CD4-positive, alpha-beta T cell (primary cell): ENCODE measurements around the gene DAZL. TPM values are rescaled to one million over a fixed set of nuclear protein-coding genes. Genes with fewer than 3 reads are reported as not detected.

Experiments used
- ATAC-seq: fragments of 200-7000 bp; cut with Tn5 transposase; one replicate; pipeline ENCODE4 v1.10.0; 2022; ENCODE audit warnings: mild to moderate bottlenecking; ENCODE audit not compliant: poor library complexity
- CTCF ChIA-PET: fragments of 350-600 bp; sonication (Branson Sonifier 250); formaldehyde crosslinking; loops from one replicate; lab custom pipeline; 2021; ENCODE audit warnings: antibody characterized with exemption, inconsistent platforms; lab: Charles Lee
- POLR2A ChIA-PET: fragments of 350-600 bp; sonication (Branson Sonifier 250); formaldehyde crosslinking; loops from one replicate; lab custom pipeline; 2021; ENCODE audit warnings: antibody characterized with exemption, inconsistent platforms; lab: Charles Lee
- DNase-seq, 14 experiments: peaks; one replicate each; pipeline ENCODE4 v3.0.0-alpha.2; 2013 to 2020; ENCODE audit warnings: mixed read lengths in 2 of 14
- H3K27ac ChIP-seq, 2 donors: one replicate each; pipeline versions ENCODE4 v1.5.1 to v1.7.0; 2013; ENCODE audit warnings: low read length in 2 of 2, low read depth in 1 of 2, mild to moderate bottlenecking in 1 of 2
- H3K27me3 ChIP-seq, 2 experiments: 1 replicate in 1 of 2; 2 replicates in 1 of 2; pipeline versions ENCODE4 v1.6.1 to v1.7.0; 2013; ENCODE audit warnings: low read length in 2 of 2, control low read depth in 1 of 2, mild to moderate bottlenecking in 1 of 2, moderate library complexity in 1 of 2; ENCODE audit not compliant: insufficient read depth in 2 of 2, control insufficient read depth in 1 of 2
- H3K36me3 ChIP-seq: one replicate; pipeline ENCODE4 v1.6.1; 2013; ENCODE audit warnings: low read length, control low read depth; ENCODE audit not compliant: insufficient read depth
- H3K4me1 ChIP-seq: one replicate; pipeline ENCODE4 v1.6.1; 2013; ENCODE audit warnings: low read length, control low read depth; ENCODE audit not compliant: insufficient read depth
- H3K4me3 ChIP-seq: one replicate; pipeline ENCODE4 v1.5.1; 2013; ENCODE audit warnings: mild to moderate bottlenecking, low read length, moderate library complexity
- H3K9me3 ChIP-seq, 2 experiments: 1 replicate in 1 of 2; 2 replicates in 1 of 2; pipeline versions ENCODE4 v1.6.1 to v1.7.0; 2013; ENCODE audit warnings: low read length in 2 of 2, mild to moderate bottlenecking in 2 of 2, control low read depth in 1 of 2, moderate library complexity in 1 of 2; ENCODE audit not compliant: control insufficient read depth in 1 of 2, insufficient read depth in 1 of 2
- H3K27ac Mint-ChIP-seq: one replicate; pipeline ENCODE4 v1.8.0; 2020; ENCODE audit warnings: mixed read lengths
- H3K27me3 Mint-ChIP-seq: one replicate; pipeline ENCODE4 v1.8.0; 2021; ENCODE audit warnings: mixed read lengths
- H3K36me3 Mint-ChIP-seq: one replicate; pipeline ENCODE4 v1.8.0; 2021; ENCODE audit warnings: low read depth, mixed read lengths
- H3K4me1 Mint-ChIP-seq: one replicate; pipeline ENCODE4 v1.8.0; 2021; ENCODE audit warnings: low read depth, mixed read lengths
- H3K4me3 Mint-ChIP-seq: one replicate; pipeline ENCODE4 v1.8.0; 2020; ENCODE audit warnings: mild to moderate bottlenecking, mixed read lengths
- H3K9me3 Mint-ChIP-seq: one replicate; pipeline ENCODE4 v1.8.0; 2020; ENCODE audit warnings: mixed read lengths
- intact Hi-C, 2 experiments: fragments of 100-400 bp; cut with DNase I in 1 of 2; cut with micrococcal nuclease in 1 of 2; formaldehyde crosslinking; loops; one replicate each; pipeline versions ENCODE4 v1.15.1 to v1.9.0; 2023 to 2025; cut with DNase I, micrococcal nuclease
- total RNA-seq, 174 experiments: library from RNA in 2 of 174; stranded (reverse) in 2 of 174; gene quantifications; one replicate each; pipeline ENCODE4 v1.2.3 and lab custom pipeline; 2021 to 2026
- TF ChIP-seq, protein P1 (sequence below): fragments of 200-600 bp; IDR thresholded peaks from one replicate; pipeline ENCODE4 v1.8.0; 2022; ENCODE audit warnings: antibody characterized with exemption, mild to moderate bottlenecking

Gene DAZL
- total RNA-seq, 2 experiments from 2014 or later, result not detected

DNA sequence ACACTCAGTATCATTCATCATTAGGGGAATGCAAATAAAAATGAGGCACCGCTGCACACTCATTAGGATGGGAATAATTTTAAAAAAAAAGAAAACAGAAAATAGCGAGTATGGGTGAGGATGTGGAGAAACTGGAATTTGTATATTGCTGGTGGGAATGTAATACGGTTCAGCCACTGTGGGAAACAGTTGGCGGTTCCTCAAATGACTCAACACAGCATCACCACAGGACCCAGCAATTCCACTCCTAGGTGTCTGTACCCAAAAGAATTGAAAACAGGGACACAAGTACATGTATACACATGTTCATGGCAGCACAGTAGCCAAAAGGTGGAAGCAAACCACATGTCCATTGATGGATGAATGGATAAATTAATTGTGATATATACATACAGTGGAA is 56.5 kb downstream of the DAZL start:
- no peak overlapping the region for H3K27ac ChIP-seq
- no peaks in the 10 kb centered on the region for H3K27me3 ChIP-seq
- Mint-ChIP-seq H3K27me3 (peaks cover 4% of the 10 kb centered on the region), H3K4me3 (no peak overlapping the region), H3K9me3 (no peaks in the 10 kb centered on the region), H3K27ac (no peak overlapping the region), H3K4me1 (no peaks in the 10 kb centered on the region), H3K36me3 (no peaks in the 10 kb centered on the region)
- POLR2A ChIA-PET, result no interaction called here
- DNase-seq (no peak), ATAC-seq (no peak)
- CTCF ChIA-PET, result no interaction called here
- H3K4me3 ChIP-seq, result no peak overlapping the region
- peaks cover 5% of the 10 kb centered on the region for H3K4me1 ChIP-seq
- H3K9me3 ChIP-seq, result no peaks in the 10 kb centered on the region
- no peaks in the 10 kb centered on the region for H3K36me3 ChIP-seq
- TF ChIP-seq, protein P1, sequence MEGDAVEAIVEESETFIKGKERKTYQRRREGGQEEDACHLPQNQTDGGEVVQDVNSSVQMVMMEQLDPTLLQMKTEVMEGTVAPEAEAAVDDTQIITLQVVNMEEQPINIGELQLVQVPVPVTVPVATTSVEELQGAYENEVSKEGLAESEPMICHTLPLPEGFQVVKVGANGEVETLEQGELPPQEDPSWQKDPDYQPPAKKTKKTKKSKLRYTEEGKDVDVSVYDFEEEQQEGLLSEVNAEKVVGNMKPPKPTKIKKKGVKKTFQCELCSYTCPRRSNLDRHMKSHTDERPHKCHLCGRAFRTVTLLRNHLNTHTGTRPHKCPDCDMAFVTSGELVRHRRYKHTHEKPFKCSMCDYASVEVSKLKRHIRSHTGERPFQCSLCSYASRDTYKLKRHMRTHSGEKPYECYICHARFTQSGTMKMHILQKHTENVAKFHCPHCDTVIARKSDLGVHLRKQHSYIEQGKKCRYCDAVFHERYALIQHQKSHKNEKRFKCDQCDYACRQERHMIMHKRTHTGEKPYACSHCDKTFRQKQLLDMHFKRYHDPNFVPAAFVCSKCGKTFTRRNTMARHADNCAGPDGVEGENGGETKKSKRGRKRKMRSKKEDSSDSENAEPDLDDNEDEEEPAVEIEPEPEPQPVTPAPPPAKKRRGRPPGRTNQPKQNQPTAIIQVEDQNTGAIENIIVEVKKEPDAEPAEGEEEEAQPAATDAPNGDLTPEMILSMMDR, result no peak
- intact Hi-C loops, result loop anchor here in 1 of 2 experiments (5.0 to 10.0 kb wide), 3 partner anchors 216 to 1344 kb away; partner anchors contain the start of gene CAPN7

DNA sequence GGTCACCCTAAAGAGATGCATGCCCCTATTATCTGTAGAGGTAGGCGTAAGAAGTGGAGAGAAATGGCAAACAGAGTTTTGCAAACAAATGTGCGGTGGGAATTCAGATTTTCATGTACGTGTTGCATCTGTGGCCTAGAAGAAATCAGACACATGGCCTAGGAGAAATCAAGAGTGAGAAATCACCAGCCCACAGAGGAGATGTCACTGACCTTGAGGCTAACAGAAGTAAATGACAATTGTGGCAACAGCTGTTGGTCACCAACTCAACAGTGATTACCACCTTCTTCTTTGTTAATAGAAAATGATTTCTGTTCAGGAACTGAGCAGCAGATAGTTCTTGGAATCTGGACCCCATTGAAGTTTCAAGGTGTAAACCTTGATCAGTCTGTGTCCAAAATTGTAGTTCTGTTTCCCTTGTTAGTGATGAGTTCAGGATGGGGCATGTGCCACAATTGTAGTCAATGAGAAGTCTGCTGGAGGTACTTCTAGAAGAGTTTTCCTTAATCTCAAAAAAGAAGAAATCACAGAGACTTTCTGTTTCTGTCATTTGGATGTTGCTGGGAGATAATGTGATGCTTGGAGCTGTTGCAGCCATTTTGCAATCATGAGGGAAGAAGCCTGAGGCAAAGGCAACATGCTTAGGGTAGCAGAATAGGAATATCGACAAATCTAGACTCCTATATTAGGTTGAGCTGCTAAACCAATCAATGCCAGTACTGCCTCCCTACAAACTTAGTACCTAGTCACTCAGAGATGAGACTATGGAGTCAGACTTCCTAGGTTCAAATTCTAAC is 57.5 kb downstream of the DAZL start:
- no peak for ATAC-seq
- TF ChIP-seq, protein P1, result no peak
- no peaks in the 10 kb centered on the region for H3K27me3 ChIP-seq
- Mint-ChIP-seq H3K27me3 (peaks cover 4% of the 10 kb centered on the region), H3K9me3 (no peaks in the 10 kb centered on the region), H3K36me3 (no peaks in the 10 kb centered on the region), H3K4me1 (no peaks in the 10 kb centered on the region), H3K4me3 (no peak overlapping the region), H3K27ac (no peak overlapping the region)
- no peak for DNase-seq
- no peaks in the 10 kb centered on the region for H3K36me3 ChIP-seq
- H3K27ac ChIP-seq, result no peak overlapping the region
- no peaks in the 10 kb centered on the region for H3K9me3 ChIP-seq
- ChIA-PET POLR2A (no interaction called here), CTCF (interaction anchor here (1.3 kb wide), 1 partner anchor 257 kb away, joined by 4 read pairs; no protein-coding TSS in a partner anchor)
- H3K4me1 ChIP-seq, result peaks cover 5% of the 10 kb centered on the region
- intact Hi-C loops, result loop anchor here in 1 of 2 experiments (5.0 to 10.0 kb wide), 3 partner anchors 215 to 1343 kb away; partner anchors contain the start of gene CAPN7
- no peak overlapping the region for H3K4me3 ChIP-seq

DNA sequence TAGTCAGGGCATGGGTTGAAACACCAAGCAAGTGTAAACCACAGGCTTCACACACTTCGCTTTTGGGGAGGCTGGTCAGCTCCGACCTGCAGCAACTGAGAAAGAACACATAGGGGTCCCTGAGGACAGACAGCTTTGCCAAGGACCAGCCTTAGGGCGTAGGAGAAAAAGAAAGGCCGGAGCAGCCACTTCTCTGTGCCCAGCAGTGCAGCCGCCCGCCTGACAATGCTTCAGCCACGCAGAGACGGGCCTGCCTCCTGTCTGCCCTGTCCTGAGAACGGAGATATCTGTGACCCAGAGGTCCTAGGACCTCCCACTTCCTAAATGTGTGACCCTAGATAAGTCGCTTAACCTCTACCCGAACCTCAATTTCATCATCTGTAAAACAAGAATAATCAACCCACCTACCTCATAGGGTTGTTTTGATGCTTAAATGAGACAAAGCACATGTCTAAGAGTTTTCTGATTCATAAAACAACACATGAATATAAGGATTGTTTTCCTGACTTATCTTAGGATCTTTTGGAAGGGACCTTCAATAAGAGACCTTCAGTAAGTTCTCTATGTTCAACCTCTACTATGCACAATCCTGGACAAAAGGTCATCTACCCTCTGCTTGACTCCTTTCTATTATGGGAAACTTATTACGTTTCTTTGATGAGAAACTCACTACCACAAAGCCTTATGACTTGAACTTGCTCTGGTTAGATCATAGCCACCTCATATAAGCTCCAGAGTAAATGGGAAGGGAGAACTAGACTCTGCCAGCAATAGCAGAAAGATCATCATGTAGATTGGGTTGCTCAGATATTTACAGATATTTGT is 58.8 kb downstream of the DAZL start:
- intact Hi-C loops, result loop anchor here in 1 of 2 experiments (5.0 to 10.0 kb wide), 3 partner anchors 214 to 1342 kb away; partner anchors contain the start of gene CAPN7
- no peak for ATAC-seq
- H3K27me3 Mint-ChIP-seq, result peaks cover 4% of the 10 kb centered on the region
- H3K27ac ChIP-seq, result no peak overlapping the region
- DNase-seq, result peak in 1 of 14 experiments; percentile 16
- CTCF ChIA-PET, result interaction anchor here (1.3 to 1.7 kb wide), 2 partner anchors 255 to 256 kb away, joined by 3 to 4 read pairs; no protein-coding TSS in a partner anchor
- no peaks in the 10 kb centered on the region for H3K4me1 Mint-ChIP-seq
- H3K4me3 Mint-ChIP-seq, result no peak overlapping the region
- H3K27me3 ChIP-seq, result no peaks in the 10 kb centered on the region
- H3K4me3 ChIP-seq, result no peak overlapping the region
- POLR2A ChIA-PET, result no interaction called here
- no peaks in the 10 kb centered on the region for H3K9me3 ChIP-seq
- no peak overlapping the region for H3K27ac Mint-ChIP-seq
- no peaks in the 10 kb centered on the region for H3K36me3 Mint-ChIP-seq
- H3K36me3 ChIP-seq, result no peaks in the 10 kb centered on the region
- H3K4me1 ChIP-seq, result peaks cover 5% of the 10 kb centered on the region
- TF ChIP-seq, protein P1, result no peak
- H3K9me3 Mint-ChIP-seq, result no peaks in the 10 kb centered on the region
